ENCODE data around the gene NEU3. TPM values are rescaled to one million over a fixed set of nuclear protein-coding genes. Genes with fewer than 3 reads are reported as not detected.

Gene NEU3
- total RNA-seq, 1 experiment from 2014 or later, result 12.5 TPM

DNA sequence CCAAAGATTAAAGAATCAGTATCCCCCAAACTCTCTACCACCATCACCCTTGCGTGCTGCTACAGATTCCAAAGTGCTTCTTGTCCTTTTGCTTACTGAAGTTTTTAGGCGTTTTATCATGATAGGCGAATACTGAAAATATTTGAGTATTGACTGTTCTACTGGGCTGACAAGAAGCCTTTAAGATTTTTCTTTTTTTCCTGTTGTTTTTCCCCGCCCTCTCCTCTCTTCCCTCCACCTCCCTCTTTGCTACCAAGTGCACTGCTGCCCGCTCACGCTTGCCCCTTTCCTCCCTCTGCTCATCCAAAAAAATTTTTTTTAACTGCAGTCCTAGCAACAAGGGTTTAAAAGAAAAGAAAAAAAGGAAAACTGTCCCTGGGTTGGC lies 39.0 kb upstream of the NEU3 start:
- H3K4me3 ChIP-seq (replicated peaks in 1 of 2; ENCODE audit: low read depth in 1 of 2, low read length in 2 of 2), result peak overlapping the region; percentile 100
- DNase-seq (ENCODE audit: low read depth, low spot score) (no peak), ATAC-seq (no peak)
- no peak for TF ChIP-seq ELF1 (IDR thresholded peaks at IDR 0.05; ENCODE audit: borderline replicate concordance, low read depth)
- no peak for TF ChIP-seq POLR2A (IDR thresholded peaks at IDR 0.05; ENCODE audit: borderline replicate concordance, extremely low read depth, insufficient read depth, insufficient read length)
- no peak for TF ChIP-seq JUND (IDR thresholded peaks at IDR 0.05)
- no peak for TF ChIP-seq YY1 (IDR thresholded peaks at IDR 0.05; ENCODE audit: extremely low read depth, insufficient replicate concordance, low read depth, low read length)
- TF ChIP-seq CEBPB (IDR thresholded peaks at IDR 0.05; ENCODE audit: low read depth), result no peak
- no peak for TF ChIP-seq CBX3 (IDR thresholded peaks at IDR 0.05; ENCODE audit: low read depth)
- TF ChIP-seq SRF (IDR thresholded peaks at IDR 0.05; ENCODE audit: low read depth), result no peak
- TF ChIP-seq, protein P1, sequence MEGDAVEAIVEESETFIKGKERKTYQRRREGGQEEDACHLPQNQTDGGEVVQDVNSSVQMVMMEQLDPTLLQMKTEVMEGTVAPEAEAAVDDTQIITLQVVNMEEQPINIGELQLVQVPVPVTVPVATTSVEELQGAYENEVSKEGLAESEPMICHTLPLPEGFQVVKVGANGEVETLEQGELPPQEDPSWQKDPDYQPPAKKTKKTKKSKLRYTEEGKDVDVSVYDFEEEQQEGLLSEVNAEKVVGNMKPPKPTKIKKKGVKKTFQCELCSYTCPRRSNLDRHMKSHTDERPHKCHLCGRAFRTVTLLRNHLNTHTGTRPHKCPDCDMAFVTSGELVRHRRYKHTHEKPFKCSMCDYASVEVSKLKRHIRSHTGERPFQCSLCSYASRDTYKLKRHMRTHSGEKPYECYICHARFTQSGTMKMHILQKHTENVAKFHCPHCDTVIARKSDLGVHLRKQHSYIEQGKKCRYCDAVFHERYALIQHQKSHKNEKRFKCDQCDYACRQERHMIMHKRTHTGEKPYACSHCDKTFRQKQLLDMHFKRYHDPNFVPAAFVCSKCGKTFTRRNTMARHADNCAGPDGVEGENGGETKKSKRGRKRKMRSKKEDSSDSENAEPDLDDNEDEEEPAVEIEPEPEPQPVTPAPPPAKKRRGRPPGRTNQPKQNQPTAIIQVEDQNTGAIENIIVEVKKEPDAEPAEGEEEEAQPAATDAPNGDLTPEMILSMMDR (IDR thresholded peaks at IDR 0.05 in 2 of 3, conservative IDR thresholded peaks at IDR 0.05 in 1 of 3; ENCODE audit: borderline replicate concordance in 1 of 3, insufficient read depth in 1 of 3, low read depth in 2 of 3, low read length in 2 of 3), result no peak
- intact Hi-C loops (cut with micrococcal nuclease), result no loop called here
- H3K27me3 ChIP-seq (ENCODE audit: insufficient read depth, low read length), result no peaks in the 10 kb centered on the region
- H2AFZ ChIP-seq (ENCODE audit: low read depth, low read length, poor library complexity, severe bottlenecking), result no peak overlapping the region
- H3K79me2 ChIP-seq (ENCODE audit: insufficient read depth, low read length), result peaks cover 73% of the 10 kb centered on the region
- H3K9ac ChIP-seq (ENCODE audit: low read length), result peak overlapping the region; percentile 97
- H3K9me3 ChIP-seq (ENCODE audit: control insufficient read depth in 1 of 2, insufficient read depth in 1 of 2, low read depth in 1 of 2, low read length in 2 of 2), result no peaks in the 10 kb centered on the region
- CTCF ChIA-PET, result no interaction called here
- RAD21 ChIA-PET (ENCODE audit: low non-redundant PET in 1 of 2, low total read pairs in 2 of 2, uncharacterized antibody in 2 of 2, unreplicated experiment in 2 of 2), result no interaction called here
- H3K4me1 ChIP-seq (ENCODE audit: control insufficient read depth in 1 of 2, insufficient read depth in 2 of 2, low read length in 2 of 2), result peaks cover 8 to 19% of the 10 kb centered on the region in 2 experiments
- H3K27ac ChIP-seq (ENCODE audit: low read depth, low read length), result peak overlapping the region; percentile 55
- no peaks in the 10 kb centered on the region for H3K9me2 ChIP-seq (ENCODE audit: insufficient read depth)
- 0 out of 2 replicates have a peak, but pooled peaks cover 4% of the 10 kb centered on the region for H4K20me1 ChIP-seq (ENCODE audit: insufficient read depth)
- no TSS peak for BruUV-seq (replicated peaks)
- peaks cover 0 to 16% of the 10 kb centered on the region in 2 experiments; a peak in 1 of 4 replicates for H3K36me3 ChIP-seq (ENCODE audit: control insufficient read depth in 1 of 2, insufficient read depth in 2 of 2, low read length in 2 of 2)
- POLR2A ChIA-PET, result no interaction called here
- H3K4me2 ChIP-seq (ENCODE audit: low read length), result peak overlapping the region; percentile 91
